ENCODE data around the gene COPS9. TPM values are rescaled to one million over a fixed set of nuclear protein-coding genes. Genes with fewer than 3 reads are reported as not detected.

COPS9 gene
- total RNA-seq, 2 experiments from 2014 or later, result 120 to 129 TPM

- Mint-ChIP-seq H3K27me3 (ENCODE audit: low read depth) (no peaks in the 10 kb centered on the region), H3K27ac (no peak overlapping the region), H3K4me3 (no peak overlapping the region), H3K4me1 (ENCODE audit: low read depth) (no peaks in the 10 kb centered on the region), H3K36me3 (ENCODE audit: low read depth) (no peaks in the 10 kb centered on the region), H3K9me3 (ENCODE audit: insufficient read depth) (no peaks in the 10 kb centered on the region)
- ChIA-PET POLR2A (no interaction called here), CTCF (interaction anchor here (0.8 to 4.9 kb wide), 9 partner anchors 9 to 210 kb away, joined by 3 to 73 read pairs (median 5); no protein-coding TSS in a partner anchor)
- peak; percentile 84 for DNase-seq
- peak; percentile 93 for ATAC-seq
Measured at GRCh38 chr2:240143801-240144648, 7.9 kb upstream of the COPS9 start.

- Mint-ChIP-seq H3K27ac (no peak overlapping the region), H3K36me3 (ENCODE audit: low read depth) (no peaks in the 10 kb centered on the region), H3K4me1 (ENCODE audit: low read depth) (no peaks in the 10 kb centered on the region), H3K27me3 (ENCODE audit: low read depth) (no peaks in the 10 kb centered on the region), H3K4me3 (no peak overlapping the region), H3K9me3 (ENCODE audit: insufficient read depth) (no peaks in the 10 kb centered on the region)
- CTCF ChIA-PET, result interaction anchor here (1.2 to 4.9 kb wide), 7 partner anchors 10 to 209 kb away, joined by 3 to 73 read pairs (median 5); no protein-coding TSS in a partner anchor
- ATAC-seq (no peak), DNase-seq (no peak)
- POLR2A ChIA-PET, result no interaction called here
Measured at GRCh38 chr2:240143276-240143675, 7.2 kb upstream of the COPS9 start.

GRCh38 chr2:240142859-240143258 is 6.8 kb upstream of the COPS9 start:
- no peaks in the 10 kb centered on the region for H3K27me3 Mint-ChIP-seq (ENCODE audit: low read depth)
- no peaks in the 10 kb centered on the region for H3K4me1 Mint-ChIP-seq (ENCODE audit: low read depth)
- no peak overlapping the region for H3K27ac Mint-ChIP-seq
- POLR2A ChIA-PET, result no interaction called here
- H3K9me3 Mint-ChIP-seq (ENCODE audit: insufficient read depth), result no peaks in the 10 kb centered on the region
- CTCF ChIA-PET, result interaction anchor here (1.3 to 4.9 kb wide), 5 partner anchors 10 to 121 kb away, joined by 3 to 73 read pairs (median 6); no protein-coding TSS in a partner anchor
- H3K4me3 Mint-ChIP-seq, result no peak overlapping the region
- no peaks in the 10 kb centered on the region for H3K36me3 Mint-ChIP-seq (ENCODE audit: low read depth)
- DNase-seq, result no peak
- ATAC-seq, result no peak

- POLR2A ChIA-PET, result no interaction called here
- Mint-ChIP-seq H3K36me3 (ENCODE audit: low read depth) (no peaks in the 10 kb centered on the region), H3K9me3 (ENCODE audit: insufficient read depth) (no peaks in the 10 kb centered on the region), H3K4me1 (ENCODE audit: low read depth) (no peaks in the 10 kb centered on the region), H3K27me3 (ENCODE audit: low read depth) (no peaks in the 10 kb centered on the region), H3K27ac (no peak overlapping the region), H3K4me3 (no peak overlapping the region)
- ATAC-seq (no peak), DNase-seq (no peak)
- CTCF ChIA-PET, result interaction anchor here (1.3 to 4.9 kb wide), 4 partner anchors 9 to 121 kb away, joined by 3 to 73 read pairs (median 5); no protein-coding TSS in a partner anchor
Measured at GRCh38 chr2:240142256-240142775, 6.2 kb upstream of the COPS9 start.

- DNase-seq (no peak), ATAC-seq (no peak)
- H3K27ac Mint-ChIP-seq, result no peak overlapping the region
- H3K36me3 Mint-ChIP-seq (ENCODE audit: low read depth), result no peaks in the 10 kb centered on the region
- no peak overlapping the region for H3K4me3 Mint-ChIP-seq
- CTCF ChIA-PET, result interaction anchor here (2.5 to 4.9 kb wide), 2 partner anchors 9 to 79 kb away, joined by 6 to 73 read pairs; no protein-coding TSS in a partner anchor
- POLR2A ChIA-PET, result no interaction called here
- no peaks in the 10 kb centered on the region for H3K9me3 Mint-ChIP-seq (ENCODE audit: insufficient read depth)
- no peaks in the 10 kb centered on the region for H3K27me3 Mint-ChIP-seq (ENCODE audit: low read depth)
- H3K4me1 Mint-ChIP-seq (ENCODE audit: low read depth), result peaks cover 4% of the 10 kb centered on the region
Measured at GRCh38 chr2:240141736-240142135, 5.6 kb upstream of the COPS9 start.

GRCh38 chr2:240140920-240141319 is 4.8 kb upstream of the COPS9 start:
- Mint-ChIP-seq H3K36me3 (ENCODE audit: low read depth) (no peaks in the 10 kb centered on the region), H3K4me3 (no peak overlapping the region), H3K27me3 (ENCODE audit: low read depth) (no peaks in the 10 kb centered on the region), H3K9me3 (ENCODE audit: insufficient read depth) (no peaks in the 10 kb centered on the region), H3K27ac (no peak overlapping the region), H3K4me1 (ENCODE audit: low read depth) (peaks cover 9% of the 10 kb centered on the region)
- no peak for ATAC-seq
- ChIA-PET CTCF (no interaction called here), POLR2A (no interaction called here)
- DNase-seq, result no peak

- H3K27ac Mint-ChIP-seq, result no peak within 1 kb of the TSS
- no peak within 1 kb of the TSS for H3K4me3 Mint-ChIP-seq
- POLR2A ChIA-PET, result no interaction called here
- peaks cover 11% of the 10 kb centered on the region for H3K4me1 Mint-ChIP-seq (ENCODE audit: low read depth)
- no peak for ATAC-seq
- CTCF ChIA-PET, result no interaction called here
- no peak for DNase-seq
- no peaks in the 10 kb centered on the region for H3K27me3 Mint-ChIP-seq (ENCODE audit: low read depth)
- no peaks in the 10 kb centered on the region for H3K9me3 Mint-ChIP-seq (ENCODE audit: insufficient read depth)
- no peaks in the 10 kb centered on the region for H3K36me3 Mint-ChIP-seq (ENCODE audit: low read depth)
Measured at GRCh38 chr2:240140511-240140910, 4.4 kb upstream of the COPS9 start, which contains the start of gene OTOS. TSS of gene OTOS (minus strand) at chr2:240140658. CDS start at chr2:240140326, 332 bp downstream.

- DNase-seq (no peak), ATAC-seq (no peak)
- POLR2A ChIA-PET, result no interaction called here
- Mint-ChIP-seq H3K9me3 (ENCODE audit: insufficient read depth) (no peaks in the 10 kb centered on the region), H3K36me3 (ENCODE audit: low read depth) (no peaks in the 10 kb centered on the region), H3K4me1 (ENCODE audit: low read depth) (peaks cover 18% of the 10 kb centered on the region), H3K27ac (no peak overlapping the region), H3K27me3 (ENCODE audit: low read depth) (no peaks in the 10 kb centered on the region), H3K4me3 (no peak overlapping the region)
- CTCF ChIA-PET, result interaction anchor here (1.0 kb wide), 1 partner anchor 79 kb away, joined by 10 read pairs; no protein-coding TSS in a partner anchor
Measured at GRCh38 chr2:240139666-240140393, 3.7 kb upstream of the COPS9 start.

- ChIA-PET CTCF (interaction anchor here (0.6 to 1.0 kb wide), 2 partner anchors 18 to 78 kb away, joined by 3 to 10 read pairs; no protein-coding TSS in a partner anchor), POLR2A (no interaction called here)
- no peak overlapping the region for H3K4me3 Mint-ChIP-seq
- peaks cover 26% of the 10 kb centered on the region for H3K4me1 Mint-ChIP-seq (ENCODE audit: low read depth)
- H3K27me3 Mint-ChIP-seq (ENCODE audit: low read depth), result no peaks in the 10 kb centered on the region
- no peaks in the 10 kb centered on the region for H3K9me3 Mint-ChIP-seq (ENCODE audit: insufficient read depth)
- ATAC-seq (no peak), DNase-seq (no peak)
- peak overlapping the region; percentile 37 for H3K27ac Mint-ChIP-seq
- H3K36me3 Mint-ChIP-seq (ENCODE audit: low read depth), result no peaks in the 10 kb centered on the region
Measured at GRCh38 chr2:240139011-240139441, 2.9 kb upstream of the COPS9 start.

GRCh38 chr2:240138254-240138984 is 2.3 kb upstream of the COPS9 start:
- H3K9me3 Mint-ChIP-seq (ENCODE audit: insufficient read depth), result no peaks in the 10 kb centered on the region
- peaks cover 26% of the 10 kb centered on the region for H3K4me1 Mint-ChIP-seq (ENCODE audit: low read depth)
- no peaks in the 10 kb centered on the region for H3K36me3 Mint-ChIP-seq (ENCODE audit: low read depth)
- no peaks in the 10 kb centered on the region for H3K27me3 Mint-ChIP-seq (ENCODE audit: low read depth)
- CTCF ChIA-PET, result interaction anchor here (0.6 to 1.1 kb wide), 2 partner anchors 19 to 77 kb away, joined by 3 read pairs; no protein-coding TSS in a partner anchor
- no peak for ATAC-seq
- no peak overlapping the region for H3K27ac Mint-ChIP-seq
- no peak overlapping the region for H3K4me3 Mint-ChIP-seq
- POLR2A ChIA-PET, result interaction anchor here (1.0 kb wide), 1 partner anchor 26 kb away, joined by 3 read pairs; no protein-coding TSS in a partner anchor
- DNase-seq, result no peak

- H3K27ac Mint-ChIP-seq, result no peak overlapping the region
- ATAC-seq (no peak), DNase-seq (no peak)
- CTCF ChIA-PET, result interaction anchor here (1.1 kb wide), 1 partner anchor 77 kb away, joined by 3 read pairs; no protein-coding TSS in a partner anchor
- POLR2A ChIA-PET, result interaction anchor here (1.0 kb wide), 1 partner anchor 27 kb away, joined by 3 read pairs; no protein-coding TSS in a partner anchor
- no peak overlapping the region for H3K4me3 Mint-ChIP-seq
- H3K9me3 Mint-ChIP-seq (ENCODE audit: insufficient read depth), result no peaks in the 10 kb centered on the region
- H3K4me1 Mint-ChIP-seq (ENCODE audit: low read depth), result peaks cover 28% of the 10 kb centered on the region
- peaks cover 7% of the 10 kb centered on the region for H3K36me3 Mint-ChIP-seq (ENCODE audit: low read depth)
- no peaks in the 10 kb centered on the region for H3K27me3 Mint-ChIP-seq (ENCODE audit: low read depth)
Measured at GRCh38 chr2:240137596-240138253, 1.6 kb upstream of the COPS9 start.

All from activated CD8-positive, alpha-beta T cell treated with anti-CD3 and anti-CD28 coated beads, Interleukin-2, amount 10 ng/mL, durations not matched to agents 7 days and 5 days (primary cell).